OCI-LY1 (cell line): ENCODE results near the gene PRDX6.

Source experiments
- H2AFZ ChIP-seq: fragments of 200-600 bp; sonication (generic), shearing (Covaris generic); 2 replicates; pipeline ENCODE4 v1.6.0; 2014; ENCODE audit warnings: antibody characterized with exemption, mild to moderate bottlenecking, low read length
- H3F3A ChIP-seq: fragments of 200-600 bp; sonication (generic), shearing (Covaris generic); 2 replicates; pipeline ENCODE4 v1.6.0; 2014; ENCODE audit warnings: mild to moderate bottlenecking, antibody characterized with exemption, low read length, moderate library complexity; ENCODE audit not compliant: insufficient read depth
- H3K27ac ChIP-seq: fragments of 200-600 bp; sonication (generic); 2 replicates; pipeline ENCODE4 v1.5.1; 2014; ENCODE audit warnings: low read length, mixed run types, mild to moderate bottlenecking, low read depth; ENCODE audit not compliant: poor library complexity, severe bottlenecking
- H3K27me3 ChIP-seq: fragments of 200-600 bp; sonication (generic); 2 replicates; pipeline ENCODE4 v1.6.0; 2014; ENCODE audit warnings: antibody characterized with exemption, mild to moderate bottlenecking, low read length, moderate library complexity; ENCODE audit not compliant: insufficient read depth
- H3K36me3 ChIP-seq: fragments of 200-600 bp; sonication (generic); 2 replicates; pipeline ENCODE4 v1.6.1; 2014; ENCODE audit warnings: mild to moderate bottlenecking, antibody characterized with exemption, low read length, moderate library complexity, mixed read lengths; ENCODE audit not compliant: insufficient read depth
- H3K4me1 ChIP-seq: fragments of 200-600 bp; sonication (generic); 2 replicates; pipeline ENCODE4 v1.5.1; 2014; ENCODE audit warnings: mild to moderate bottlenecking, low read length, moderate library complexity; ENCODE audit not compliant: insufficient read depth, severe bottlenecking
- H3K4me2 ChIP-seq: fragments of 200-600 bp; sonication (generic), shearing (Covaris generic); 2 replicates; pipeline ENCODE4 v1.6.1; 2014; ENCODE audit warnings: low read length
- H3K4me3 ChIP-seq: fragments of 200-600 bp; sonication (generic); 2 replicates; pipeline ENCODE4 v1.5.1; 2014; ENCODE audit warnings: low read length, low read depth, mild to moderate bottlenecking, mixed read lengths; ENCODE audit not compliant: poor library complexity, severe bottlenecking
- H3K79me2 ChIP-seq: fragments of 200-600 bp; shearing (Covaris generic); 2 replicates; pipeline ENCODE4 v1.6.1; 2016; ENCODE audit warnings: mixed run types, low read length, mixed read lengths; ENCODE audit not compliant: insufficient read depth
- H3K9ac ChIP-seq: fragments of 200-600 bp; sonication (generic), shearing (Covaris generic); 2 replicates; pipeline ENCODE4 v1.6.1; 2014; ENCODE audit warnings: mild to moderate bottlenecking, low read length, mixed read lengths
- H3K9me2 ChIP-seq: fragments of 200-600 bp; sonication (generic), shearing (Covaris generic); 2 replicates; pipeline ENCODE4 v1.6.1; 2014; ENCODE audit warnings: low read depth, mild to moderate bottlenecking, low read length, mixed read lengths
- H3K9me3 ChIP-seq: fragments of 200-600 bp; shearing (Covaris generic); 2 replicates; pipeline ENCODE4 v1.6.1; 2014; ENCODE audit warnings: low read length, mixed read lengths
- H4K20me1 ChIP-seq: fragments of 200-600 bp; sonication (generic), shearing (Covaris generic); 2 replicates; pipeline ENCODE4 v1.6.0; 2016; ENCODE audit warnings: mild to moderate bottlenecking, low read length; ENCODE audit not compliant: insufficient read depth
- EZH2 ChIP-seq: fragments of 200-600 bp; sonication (generic), shearing (Covaris generic); IDR thresholded peaks from 2 replicates; pipeline ENCODE4 v1.8.0; 2017; ENCODE audit warnings: borderline replicate concordance, mixed run types, mild to moderate bottlenecking, antibody characterized with exemption, low read length, moderate library complexity, mixed read lengths
- TF ChIP-seq, protein P1 (sequence below): fragments of 200-600 bp; sonication (generic), shearing (Covaris generic); IDR thresholded peaks from 2 replicates; pipeline ENCODE4 v1.5.1; 2017; ENCODE audit warnings: mild to moderate bottlenecking, antibody characterized with exemption, low read length, moderate library complexity, mixed read lengths

Gene PRDX6

DNA sequence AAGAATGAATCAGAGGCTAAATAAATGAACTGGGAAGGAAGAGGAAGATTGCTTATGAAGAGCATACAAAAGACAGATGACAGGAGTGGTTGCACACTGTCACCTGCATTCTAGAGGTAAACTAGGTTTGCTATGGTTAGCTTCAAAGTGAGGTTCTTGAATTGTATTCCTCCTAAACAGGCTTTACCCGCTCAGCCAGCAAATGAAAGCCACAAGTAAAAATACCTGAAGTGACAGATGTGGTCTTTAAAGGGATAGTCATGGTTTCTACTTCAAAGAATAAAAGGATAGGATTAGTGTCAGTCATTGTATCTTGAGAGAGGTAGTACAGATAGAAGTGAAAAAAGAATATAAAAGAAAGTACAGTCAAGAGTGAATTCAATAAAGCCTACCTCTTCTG is 32.4 kb upstream of the PRDX6 start:
- Histone ChIP-seq H3K36me3 (0 out of 2 replicates have a peak, but pooled peaks cover 6% of the 10 kb centered on the region), H3K27me3 (no peaks in the 10 kb centered on the region), H4K20me1 (no peaks in the 10 kb centered on the region), H3K4me2 (peak overlapping the region; percentile 11; the same call in 1 of the 2 replicates), H3K9me3 (peaks cover 10% of the 10 kb centered on the region), H3K27ac (peak overlapping the region; percentile 39), H3K9ac (no peak overlapping the region), H3F3A (no peaks in the 10 kb centered on the region; the same call in 1 of the 2 replicates), H3K79me2 (no peaks in the 10 kb centered on the region), H3K9me2 (no peaks in the 10 kb centered on the region), H2AFZ (no peak overlapping the region), H3K4me1 (peaks cover 12% of the 10 kb centered on the region), H3K4me3 (no peak overlapping the region)
- TF ChIP-seq, protein P1, sequence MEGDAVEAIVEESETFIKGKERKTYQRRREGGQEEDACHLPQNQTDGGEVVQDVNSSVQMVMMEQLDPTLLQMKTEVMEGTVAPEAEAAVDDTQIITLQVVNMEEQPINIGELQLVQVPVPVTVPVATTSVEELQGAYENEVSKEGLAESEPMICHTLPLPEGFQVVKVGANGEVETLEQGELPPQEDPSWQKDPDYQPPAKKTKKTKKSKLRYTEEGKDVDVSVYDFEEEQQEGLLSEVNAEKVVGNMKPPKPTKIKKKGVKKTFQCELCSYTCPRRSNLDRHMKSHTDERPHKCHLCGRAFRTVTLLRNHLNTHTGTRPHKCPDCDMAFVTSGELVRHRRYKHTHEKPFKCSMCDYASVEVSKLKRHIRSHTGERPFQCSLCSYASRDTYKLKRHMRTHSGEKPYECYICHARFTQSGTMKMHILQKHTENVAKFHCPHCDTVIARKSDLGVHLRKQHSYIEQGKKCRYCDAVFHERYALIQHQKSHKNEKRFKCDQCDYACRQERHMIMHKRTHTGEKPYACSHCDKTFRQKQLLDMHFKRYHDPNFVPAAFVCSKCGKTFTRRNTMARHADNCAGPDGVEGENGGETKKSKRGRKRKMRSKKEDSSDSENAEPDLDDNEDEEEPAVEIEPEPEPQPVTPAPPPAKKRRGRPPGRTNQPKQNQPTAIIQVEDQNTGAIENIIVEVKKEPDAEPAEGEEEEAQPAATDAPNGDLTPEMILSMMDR, result no peak
- TF ChIP-seq EZH2, result no peak

DNA sequence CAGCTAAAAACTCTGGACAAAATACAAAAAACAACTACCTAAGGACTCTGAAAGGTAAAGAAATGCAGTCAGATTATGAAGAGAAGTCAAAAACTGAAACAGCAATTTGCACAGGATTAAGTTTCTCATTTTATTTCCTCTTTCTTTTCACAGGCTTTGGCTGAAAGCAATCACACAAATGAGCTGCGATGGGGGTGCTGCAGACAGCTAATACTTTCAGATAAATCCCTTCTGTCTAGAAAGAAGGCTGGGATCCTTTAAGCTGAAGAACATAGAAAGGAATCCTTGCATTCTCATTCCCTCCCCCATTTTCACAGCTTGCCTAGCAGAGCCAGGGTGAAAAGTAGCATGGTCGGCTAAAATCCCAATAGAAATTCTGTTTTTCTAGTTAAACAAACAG is 32.0 kb upstream of the PRDX6 start:
- H3K9ac ChIP-seq, result no peak overlapping the region
- 0 out of 2 replicates have a peak, but pooled peaks cover 6% of the 10 kb centered on the region for H3K36me3 ChIP-seq
- H3K27me3 ChIP-seq, result no peaks in the 10 kb centered on the region
- H3K9me3 ChIP-seq, result peaks cover 10% of the 10 kb centered on the region
- H3K9me2 ChIP-seq, result no peaks in the 10 kb centered on the region
- H3K79me2 ChIP-seq, result no peaks in the 10 kb centered on the region
- peaks cover 12% of the 10 kb centered on the region for H3K4me1 ChIP-seq
- no peak overlapping the region for H3K4me3 ChIP-seq
- H4K20me1 ChIP-seq, result no peaks in the 10 kb centered on the region
- no peak overlapping the region for H2AFZ ChIP-seq
- H3F3A ChIP-seq, result no peaks in the 10 kb centered on the region; the same call in 1 of the 2 replicates
- peak overlapping the region; percentile 39 for H3K27ac ChIP-seq
- no peak for TF ChIP-seq EZH2
- TF ChIP-seq, protein P1, result no peak
- no peak overlapping the region for H3K4me2 ChIP-seq

DNA sequence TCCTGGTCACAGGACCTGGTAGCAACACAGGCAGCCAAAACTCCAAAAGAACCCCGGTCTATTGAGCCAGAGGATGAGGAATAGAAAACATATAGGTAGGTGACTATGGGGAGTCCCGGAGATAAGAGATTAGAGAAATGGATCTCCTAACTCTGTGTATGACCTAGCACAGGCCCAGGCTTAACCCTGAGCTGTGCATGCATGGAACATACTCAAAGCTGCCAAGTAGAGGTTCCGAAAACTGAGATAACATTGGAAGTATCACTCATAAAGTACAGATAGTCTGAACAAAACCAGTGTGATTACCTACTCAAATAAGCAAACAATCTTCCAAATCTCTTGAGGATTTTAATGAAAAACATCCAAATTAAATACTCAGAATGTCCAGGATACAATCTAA is 31.5 kb upstream of the PRDX6 start:
- no peak overlapping the region for H3K4me3 ChIP-seq

More for the DNA sequence above, 31.5 kb upstream of the PRDX6 start:
- H4K20me1 ChIP-seq, result no peaks in the 10 kb centered on the region
- peaks cover 10% of the 10 kb centered on the region for H3K9me3 ChIP-seq
- no peak overlapping the region for H2AFZ ChIP-seq
- no peak overlapping the region for H3K4me2 ChIP-seq
- H3K4me1 ChIP-seq, result peaks cover 12% of the 10 kb centered on the region
- H3K27ac ChIP-seq, result no peak overlapping the region
- no peaks in the 10 kb centered on the region for H3K9me2 ChIP-seq
- no peaks in the 10 kb centered on the region; the same call in 1 of the 2 replicates for H3F3A ChIP-seq
- TF ChIP-seq, protein P1, result no peak
- no peak for TF ChIP-seq EZH2
- H3K9ac ChIP-seq, result no peak overlapping the region
- H3K27me3 ChIP-seq, result no peaks in the 10 kb centered on the region
- H3K79me2 ChIP-seq, result no peaks in the 10 kb centered on the region
- 0 out of 2 replicates have a peak, but pooled peaks cover 6% of the 10 kb centered on the region for H3K36me3 ChIP-seq
